GM10847 (cell line): ENCODE measurements around the gene RB1.

Experiments
- POLR2A ChIP-seq: IDR thresholded peaks from 2 replicates; pipeline ENCODE4 v1.6.1; 2011; ENCODE audit not compliant: insufficient read length; ENCODE audit errors: extremely low read depth

Gene RB1

GRCh38 chr13:48281556-48281955 is 22.0 kb upstream of the RB1 start:
- no peak for TF ChIP-seq POLR2A

- no peak for TF ChIP-seq POLR2A
Measured at GRCh38 chr13:48291730-48292129, 11.8 kb upstream of the RB1 start.

- TF ChIP-seq POLR2A: no peak
Measured at GRCh38 chr13:48292650-48293049, 10.9 kb upstream of the RB1 start.

- no peak for TF ChIP-seq POLR2A
Measured at GRCh38 chr13:48294653-48295052, 8.9 kb upstream of the RB1 start.

GRCh38 chr13:48295271-48295670 is 8.3 kb upstream of the RB1 start:
- no peak for TF ChIP-seq POLR2A

- no peak for TF ChIP-seq POLR2A
Measured at GRCh38 chr13:48296528-48296927, 7.0 kb upstream of the RB1 start.

GRCh38 chr13:48297131-48297786 is 6.3 kb upstream of the RB1 start:
- TF ChIP-seq POLR2A: no peak

- TF ChIP-seq POLR2A: no peak
Measured at GRCh38 chr13:48299591-48299990, 4.0 kb upstream of the RB1 start.

- TF ChIP-seq POLR2A: no peak
Measured at GRCh38 chr13:48302871-48303358, 636 bp upstream of the RB1 start.

- peak; percentile 31 for TF ChIP-seq POLR2A
Measured at GRCh38 chr13:48304143-48304876, 759 bp downstream of the RB1 start.

- TF ChIP-seq POLR2A: no peak
Measured at GRCh38 chr13:48311223-48311622, 7.7 kb downstream of the RB1 start.

GRCh38 chr13:48315969-48316650 is 12.6 kb downstream of the RB1 start:
- TF ChIP-seq POLR2A: no peak

GRCh38 chr13:48316826-48317510 is 13.4 kb downstream of the RB1 start:
- no peak for TF ChIP-seq POLR2A

- no peak for TF ChIP-seq POLR2A
Measured at GRCh38 chr13:48317511-48318376, 14.2 kb downstream of the RB1 start.
